Stimulated activated CD8-positive, alpha-beta memory T cell treated with anti-CD3 and anti-CD28 coated beads, Interleukin-7, amount 100 ng/mL, for 24 hours (primary cell): ENCODE measurements around the gene SRC.

ENCODE experiments used
- DNase-seq: peaks from one replicate; pipeline ENCODE4 v3.0.0-alpha.2; 2020; ENCODE audit warnings: low read depth

Gene SRC

DNA sequence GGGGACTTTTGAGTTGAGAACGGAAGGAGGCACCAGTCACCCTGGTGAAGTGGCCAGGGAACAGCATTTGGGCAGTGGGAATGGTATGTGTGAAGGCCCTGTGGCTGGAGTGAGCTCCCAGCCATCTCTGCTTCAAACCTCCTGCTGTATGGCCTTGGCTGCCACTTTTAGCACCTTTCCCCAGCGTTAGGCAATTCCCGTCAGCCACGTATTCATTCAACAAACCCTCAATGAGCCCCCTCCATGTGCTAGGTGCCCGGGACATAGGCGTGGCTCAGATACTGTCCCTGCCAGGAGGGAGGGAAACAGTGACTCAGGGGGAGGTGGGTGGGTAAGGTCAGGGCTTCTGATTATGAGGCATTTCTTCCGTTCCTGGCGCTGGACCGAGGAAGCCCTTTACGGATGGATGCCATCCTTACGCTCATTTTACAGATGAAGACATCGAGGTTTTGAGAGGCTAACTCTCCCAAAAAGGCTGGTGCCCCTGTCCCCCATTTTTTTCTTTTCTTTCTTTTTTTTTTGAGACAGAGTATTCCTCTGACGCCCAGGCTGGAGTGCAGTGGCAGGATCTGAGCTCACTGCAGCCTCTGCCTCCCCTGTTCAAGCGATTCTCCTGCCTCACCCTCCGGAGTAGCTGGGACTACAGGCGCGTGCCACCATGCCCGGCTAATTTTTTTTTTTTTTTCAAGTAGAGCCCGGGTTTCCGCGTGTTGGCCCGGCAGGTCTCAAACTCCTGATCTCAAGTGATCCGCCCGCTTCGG, 37.5 kb downstream of the SRC start:
- no peak for DNase-seq

DNA sequence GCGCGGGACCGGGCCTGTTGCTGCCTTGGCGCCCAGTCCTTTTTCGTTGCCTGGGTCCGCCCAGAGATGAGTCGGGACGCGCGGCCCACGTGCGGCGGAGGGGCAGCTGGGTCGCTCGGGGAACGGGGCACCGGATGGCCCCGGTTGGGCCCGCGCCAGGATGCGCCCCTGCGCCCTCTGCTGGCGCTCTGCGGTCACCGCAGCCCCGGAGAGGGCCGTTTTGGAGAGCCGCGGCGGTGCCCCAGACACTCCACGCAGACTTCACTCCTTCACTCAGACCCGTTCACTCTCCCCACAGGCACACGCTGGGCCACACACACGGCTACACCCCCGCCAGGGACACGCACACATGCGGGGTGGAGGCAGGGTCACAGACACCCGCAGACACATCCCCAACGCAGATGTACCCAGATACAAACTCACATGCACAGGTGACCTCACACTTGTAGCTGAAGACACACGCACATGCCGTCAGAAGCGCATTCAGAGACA, 38.8 kb downstream of the SRC start:
- peak; percentile 58 for DNase-seq

- DNase-seq: no peak
Measured at GRCh38 chr20:37385176-37385575, 39.2 kb downstream of the SRC start.

GRCh38 chr20:37385659-37386504, 39.9 kb downstream of the SRC start:
- no peak for DNase-seq

DNA sequence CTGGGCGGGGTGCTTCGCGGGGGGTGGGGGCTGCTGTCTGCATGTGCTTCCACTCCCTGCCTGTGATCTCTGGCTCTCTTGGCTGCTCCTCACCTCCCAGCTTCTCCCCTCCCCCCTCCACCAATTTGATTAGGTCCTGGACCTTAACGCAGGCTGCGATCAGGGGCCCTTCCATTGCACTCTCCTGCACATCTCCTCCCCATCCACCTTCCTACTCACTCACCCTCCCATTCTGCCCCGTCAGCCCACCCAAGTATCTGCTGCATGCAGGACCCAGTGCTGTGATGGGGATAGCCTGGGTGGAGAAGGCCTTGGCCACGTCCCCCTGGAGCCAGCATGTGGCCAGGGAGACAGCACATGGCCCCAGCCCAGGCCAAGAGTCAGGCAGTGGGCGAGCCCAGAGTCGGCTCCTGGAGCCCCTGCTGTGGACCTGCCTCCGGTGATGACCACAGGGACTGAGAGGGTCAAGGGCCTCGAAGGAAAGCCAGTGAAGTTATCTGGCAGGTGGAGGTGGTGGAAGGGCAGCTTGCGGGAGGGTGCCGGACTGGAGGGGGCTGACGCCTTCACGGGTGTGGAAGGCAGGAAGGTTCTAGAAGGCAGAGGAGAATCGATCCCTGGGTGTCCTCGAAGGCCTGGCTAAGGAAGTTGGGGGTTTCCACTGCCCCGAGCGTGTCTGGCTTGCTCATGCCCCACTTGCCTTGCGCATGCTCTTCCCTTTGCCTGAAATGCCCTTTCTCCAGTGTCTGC, 40.7 kb downstream of the SRC start:
- no peak for DNase-seq

GRCh38 chr20:37387519-37388269, 41.8 kb downstream of the SRC start:
- DNase-seq: no peak

DNA sequence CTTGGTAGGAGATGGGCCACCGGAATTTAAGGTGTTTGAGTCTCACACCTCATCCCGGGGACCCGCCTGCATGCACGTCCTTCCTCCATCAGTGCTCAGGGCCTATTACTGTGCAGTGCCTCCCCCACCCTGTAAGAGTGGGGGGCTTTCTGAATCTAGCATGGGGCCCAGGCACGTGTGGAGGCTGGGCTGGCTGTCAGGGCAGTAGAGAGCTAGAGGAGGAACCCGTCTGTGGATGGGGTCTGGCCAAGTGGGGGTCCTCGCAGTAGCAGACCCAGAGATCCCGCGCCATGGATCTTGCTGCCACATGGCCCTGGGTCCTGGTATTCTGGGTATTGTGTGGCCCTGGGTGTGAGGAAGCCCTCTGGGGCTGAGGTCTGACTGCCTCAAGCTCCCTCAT, 42.9 kb downstream of the SRC start:
- no peak for DNase-seq

DNA sequence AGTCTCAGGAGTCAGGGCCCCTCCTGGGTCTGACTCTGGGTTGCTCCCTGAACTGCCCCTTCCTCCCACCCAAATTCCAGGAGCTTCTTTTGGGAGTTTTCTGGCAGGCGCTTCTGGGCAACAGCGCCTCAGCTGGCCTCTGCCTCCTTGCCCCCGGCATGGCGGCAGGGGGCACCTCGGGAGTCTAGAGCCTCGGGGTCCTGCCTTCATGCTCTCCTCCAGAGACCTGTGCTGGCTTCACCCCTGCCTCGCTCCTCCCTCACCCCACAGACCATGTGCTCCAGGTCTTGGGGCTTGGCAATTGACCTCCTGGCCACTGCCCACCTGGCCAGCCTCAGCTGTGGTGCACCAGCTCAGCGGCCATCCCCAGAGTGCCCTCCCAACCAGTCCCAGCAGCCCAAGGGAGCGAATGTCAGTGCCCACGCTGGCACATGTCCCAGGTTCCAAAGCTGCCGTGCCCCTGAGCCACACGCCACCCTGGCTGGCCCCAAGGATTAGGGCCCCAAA, 43.4 kb downstream of the SRC start:
- DNase-seq: no peak

DNA sequence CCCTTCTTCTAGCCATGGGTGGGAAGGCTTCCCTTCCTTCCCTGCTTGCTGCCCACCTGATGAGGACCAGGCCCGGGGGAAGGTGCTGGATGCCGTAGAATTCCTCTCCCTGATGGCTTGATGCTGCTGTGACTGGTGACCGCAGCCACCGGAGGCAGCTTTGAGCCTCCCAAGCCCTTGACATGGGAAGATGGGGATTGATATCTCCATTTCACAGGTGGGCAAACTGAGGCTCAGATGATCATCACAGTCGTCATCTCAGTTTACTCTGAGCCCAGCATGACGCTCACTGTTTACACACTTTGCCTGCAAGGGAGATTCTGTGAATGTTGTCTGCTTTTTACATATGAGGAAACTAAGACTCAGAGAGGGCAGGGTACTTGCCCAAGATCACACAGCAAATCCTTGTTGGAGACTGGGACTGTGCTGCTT, 43.9 kb downstream of the SRC start:
- no peak for DNase-seq

GRCh38 chr20:37390503-37390890, 44.6 kb downstream of the SRC start:
- no peak for DNase-seq

DNA sequence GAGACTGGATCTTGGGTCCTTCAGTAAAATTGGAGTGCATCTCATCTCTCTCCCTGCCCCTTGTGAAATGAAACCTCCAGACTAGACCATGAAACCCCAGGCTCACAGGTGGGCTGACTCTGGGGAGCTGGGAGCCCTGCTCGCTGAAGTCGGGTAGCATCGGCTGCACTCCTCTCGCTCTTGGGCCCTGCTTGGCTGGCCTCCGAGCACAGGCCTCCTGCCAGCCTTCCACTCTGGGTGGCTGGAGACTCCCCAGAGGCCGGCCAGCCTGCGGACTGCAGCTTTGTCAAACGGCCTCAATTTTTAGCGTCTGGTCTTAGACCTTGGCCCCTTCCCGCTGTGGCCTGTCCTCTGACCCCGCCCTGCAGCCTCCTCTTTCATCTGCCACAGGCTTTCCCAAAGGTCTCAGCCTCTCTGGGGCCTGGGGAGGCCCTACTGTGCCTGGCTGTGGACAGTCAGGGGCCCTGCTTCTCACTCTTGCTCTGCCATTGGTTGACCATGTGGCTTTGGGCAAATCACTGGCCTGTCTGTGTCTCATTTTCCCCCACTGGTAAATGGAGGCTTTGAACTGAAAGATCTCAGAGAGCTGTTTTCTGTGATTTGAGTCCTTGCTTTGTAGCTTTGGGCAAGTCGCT, 45.1 kb downstream of the SRC start:
- no peak for DNase-seq

DNA sequence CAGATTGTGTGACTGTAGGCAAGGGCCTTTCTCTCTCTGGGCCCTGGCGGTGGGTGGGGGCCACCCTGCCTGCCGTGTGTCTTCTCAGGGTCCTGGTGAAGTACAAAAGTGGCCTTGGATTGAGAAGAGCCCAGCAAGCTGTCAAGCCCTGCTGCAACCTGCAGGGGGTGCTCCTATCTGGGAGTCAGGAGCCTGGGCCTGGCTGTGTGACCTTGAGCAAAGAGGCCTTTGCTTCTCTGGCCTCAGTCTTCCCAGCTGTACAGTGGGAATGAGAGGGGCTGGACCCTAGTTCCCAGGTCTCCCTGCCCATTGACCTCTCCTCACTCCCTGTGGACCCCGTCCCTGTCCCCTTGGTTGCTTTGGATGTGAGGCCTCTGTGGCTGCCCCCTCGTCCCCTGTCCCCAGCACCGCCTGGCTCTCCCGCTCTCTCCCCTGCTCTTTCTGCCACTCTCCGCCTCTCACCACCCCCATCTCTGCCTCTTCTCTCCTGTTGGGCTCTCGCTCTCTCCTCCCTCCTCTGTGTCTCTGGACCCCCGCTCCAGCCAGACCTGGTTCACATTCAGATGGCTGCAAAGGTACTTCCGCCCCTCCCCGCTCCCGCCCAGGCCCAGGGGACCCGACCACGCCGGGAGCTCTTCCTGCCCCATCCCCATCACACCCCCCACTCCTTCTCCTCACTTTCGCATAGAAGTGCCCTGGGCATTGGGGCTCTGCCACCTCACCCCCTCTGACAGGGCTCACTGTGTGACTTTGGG, 46.7 kb downstream of the SRC start:
- DNase-seq: no peak

- DNase-seq: no peak
Measured at GRCh38 chr20:37393196-37393862, 47.4 kb downstream of the SRC start.

- no peak for DNase-seq
Measured at GRCh38 chr20:37393863-37394542, 48.1 kb downstream of the SRC start.

GRCh38 chr20:37394543-37395409, 48.8 kb downstream of the SRC start:
- no peak for DNase-seq

GRCh38 chr20:37395410-37395797, 49.5 kb downstream of the SRC start:
- no peak for DNase-seq

DNA sequence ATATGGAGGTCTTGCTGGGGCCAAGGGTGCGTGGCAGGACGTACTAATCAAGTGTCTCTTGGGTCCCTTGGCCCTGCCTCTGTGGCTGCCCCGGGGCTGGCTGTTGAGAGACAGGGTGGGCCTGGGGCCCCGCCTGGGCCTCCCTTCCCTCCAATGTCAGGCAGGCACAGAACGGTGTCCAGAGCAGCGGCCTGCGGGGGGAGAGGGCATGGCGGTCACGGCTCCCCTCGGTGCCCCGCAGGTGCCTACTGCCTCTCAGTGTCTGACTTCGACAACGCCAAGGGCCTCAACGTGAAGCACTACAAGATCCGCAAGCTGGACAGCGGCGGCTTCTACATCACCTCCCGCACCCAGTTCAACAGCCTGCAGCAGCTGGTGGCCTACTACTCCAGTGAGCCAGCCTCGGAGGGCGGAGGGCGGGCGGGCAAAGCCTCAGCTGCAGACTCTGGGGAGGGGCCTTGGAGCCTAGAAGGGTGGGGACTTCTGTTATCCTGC, 50.0 kb downstream of the SRC start:
- DNase-seq: no peak
